BJ (cell line): Measurements from ENCODE around the gene C1orf105. TPM values are rescaled to one million over a fixed set of nuclear protein-coding genes. Genes with fewer than 3 reads are reported as not detected.

Experiments used
- CTCF ChIA-PET: fragments of 350-600 bp; formaldehyde crosslinking; extraction: SDS; loops from one replicate; lab custom pipeline; 2021; ENCODE audit warnings: antibody characterized with exemption, inconsistent platforms; lab: Yijun Ruan, JAX
- POLR2A ChIA-PET: fragments of 300-600 bp; sonication (Branson Sonifier 250); formaldehyde crosslinking; extraction: SDS; loops from one replicate; lab custom pipeline; 2021; ENCODE audit warnings: antibody characterized with exemption; lab: Charles Lee
- DNase-seq: peaks from one replicate; pipeline ENCODE4 v3.0.0-alpha.2; 2011; ENCODE audit warnings: low read depth
- H3K27me3 ChIP-seq: 2 replicates; pipeline ENCODE4 v1.6.0; 2011; ENCODE audit warnings: low read length; ENCODE audit not compliant: control insufficient read depth, insufficient read depth
- H3K36me3 ChIP-seq: 2 replicates; pipeline ENCODE4 v1.5.1; 2011; ENCODE audit warnings: low read length; ENCODE audit not compliant: control insufficient read depth, insufficient read depth
- H3K4me3 ChIP-seq: 2 replicates; pipeline ENCODE4 v1.5.1; 2011; ENCODE audit warnings: low read depth, mild to moderate bottlenecking, control low read depth, low read length
- CTCF ChIP-seq: IDR thresholded peaks from 2 replicates; pipeline ENCODE4 v1.5.1; 2011; ENCODE audit warnings: low read depth, mild to moderate bottlenecking, control low read depth, inconsistent platforms, low read length, moderate library complexity; ENCODE audit not compliant: insufficient read depth
- polyA plus RNA-seq: library from polyadenylated mRNA; depleted of rRNA; stranded (reverse); fragments of >200 nt; gene quantifications from 2 replicates; pipeline ENCODE4 v1.2.3, GENCODE V29; 2011

Gene C1orf105
- polyA plus RNA-seq, 1 experiment, result not detected

- no peak for DNase-seq
- Histone ChIP-seq H3K36me3 (no peaks in the 10 kb centered on the region), H3K4me3 (no peak overlapping the region), H3K27me3 (no peaks in the 10 kb centered on the region)
- no peak for TF ChIP-seq CTCF
- POLR2A ChIA-PET, result no interaction called here
- CTCF ChIA-PET, result interaction anchor here (0.6 to 4.8 kb wide), 5 partner anchors 14 to 447 kb away, joined by 3 to 36 read pairs (median 6); no protein-coding TSS in a partner anchor
Observed at GRCh38 chr1:172448995-172449584, 28.6 kb downstream of the C1orf105 start.

GRCh38 chr1:172449585-172450523 lies 29.4 kb downstream of the C1orf105 start:
- Histone ChIP-seq H3K4me3 (no peak overlapping the region), H3K27me3 (no peaks in the 10 kb centered on the region), H3K36me3 (no peaks in the 10 kb centered on the region)
- no peak for DNase-seq
- CTCF ChIA-PET, result interaction anchor here (0.6 to 4.8 kb wide), 18 partner anchors 10 to 1396 kb away, joined by 3 to 36 read pairs (median 4); no protein-coding TSS in a partner anchor
- TF ChIP-seq CTCF, result peak; percentile 87
- POLR2A ChIA-PET, result no interaction called here

GRCh38 chr1:172450524-172450885 lies 30.0 kb downstream of the C1orf105 start:
- no peaks in the 10 kb centered on the region for H3K36me3 ChIP-seq
- H3K4me3 ChIP-seq, result no peak overlapping the region
- POLR2A ChIA-PET, result no interaction called here
- DNase-seq, result no peak
- H3K27me3 ChIP-seq, result no peaks in the 10 kb centered on the region
- TF ChIP-seq CTCF, result no peak
- CTCF ChIA-PET, result interaction anchor here (0.6 to 4.8 kb wide), 18 partner anchors 10 to 1395 kb away, joined by 3 to 36 read pairs (median 4); no protein-coding TSS in a partner anchor

- ChIA-PET POLR2A (no interaction called here), CTCF (interaction anchor here (1.0 to 4.8 kb wide), 10 partner anchors 9 to 449 kb away, joined by 3 to 36 read pairs (median 4); no protein-coding TSS in a partner anchor)
Observed at GRCh38 chr1:172451002-172451443, 30.5 kb downstream of the C1orf105 start.

More at GRCh38 chr1:172451002-172451443, 30.5 kb downstream of the C1orf105 start:
- no peak for DNase-seq
- Histone ChIP-seq H3K4me3 (no peak overlapping the region), H3K27me3 (no peaks in the 10 kb centered on the region), H3K36me3 (no peaks in the 10 kb centered on the region)
- TF ChIP-seq CTCF, result no peak
